Activated CD4-positive, CD25-positive, alpha-beta regulatory T cell treated with anti-CD3 and anti-CD28 coated beads, Interleukin-2, amount 50 U/mL, for 16 hours (primary cell): Measurements from ENCODE around the gene CABP2.
"Not testable (repeated sequence)": the region's sequence is repeated elsewhere in the genome, so short reads cannot be mapped to it uniquely, and the experiment has no call there.

Experiments used
- DNase-seq: peaks from one replicate; pipeline ENCODE4 v3.0.0-alpha.2; 2020; ENCODE audit warnings: low read depth, low spot score

The CABP2 gene

DNA sequence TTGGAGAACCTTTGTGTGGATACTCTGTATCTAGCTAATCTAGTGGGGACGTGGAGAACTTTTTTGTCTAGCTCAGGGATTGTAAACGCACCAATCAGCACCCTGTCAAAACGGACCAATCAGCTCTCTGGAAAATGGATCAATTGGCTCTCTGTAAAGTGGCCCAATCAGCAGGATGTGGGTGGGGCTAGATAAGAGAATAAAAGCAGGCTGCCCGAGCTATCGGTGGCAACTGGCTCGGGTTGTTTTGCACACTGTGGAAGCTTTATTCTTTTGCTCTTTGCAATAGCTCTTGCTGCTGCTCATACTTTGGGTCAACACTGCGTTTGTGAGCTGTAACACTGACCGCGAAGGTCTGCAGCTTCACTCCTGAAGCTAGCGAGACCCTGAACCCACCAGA, 46.6 kb downstream of the CABP2 start:
- not testable (repeated sequence) for DNase-seq

GRCh38 chr11:67472882-67473281, 50.4 kb downstream of the CABP2 start:
- DNase-seq, result no peak

GRCh38 chr11:67470337-67471002, 52.8 kb downstream of the CABP2 start:
- no peak for DNase-seq

GRCh38 chr11:67469508-67469811, 53.8 kb downstream of the CABP2 start:
- DNase-seq, result no peak
